Measurements from ENCODE around the gene NLRP9. TPM values are rescaled to one million over a fixed set of nuclear protein-coding genes. Genes with fewer than 3 reads are reported as not detected.

NLRP9 gene
- total RNA-seq, 2 experiments from 2014 or later = not detected

DNA sequence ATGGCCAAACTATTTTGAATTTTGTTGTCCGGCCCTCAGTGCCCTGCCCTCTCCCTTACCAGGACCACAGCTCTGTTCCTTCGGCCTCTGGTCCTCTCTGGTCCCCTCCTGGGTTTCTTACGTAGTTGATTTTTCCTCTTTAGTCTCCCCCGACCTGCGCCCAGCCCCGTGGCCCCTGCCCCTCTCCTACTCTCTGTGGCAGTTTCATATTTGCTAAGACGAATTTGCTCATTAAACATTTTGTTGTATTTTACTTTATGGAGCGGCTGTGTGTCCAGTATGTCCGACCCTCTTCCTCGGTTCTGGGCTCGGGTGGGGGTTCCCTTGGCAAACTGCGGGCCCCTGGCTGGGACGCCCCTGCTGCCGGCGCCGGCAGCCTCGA is 63.8 kb downstream of the NLRP9 start:
- H3K4me3 Mint-ChIP-seq = peak overlapping the region; percentile 96
- intact Hi-C loops (cut with micrococcal nuclease) = no loop called here
- peaks cover 54% of the 10 kb centered on the region for H3K4me1 Mint-ChIP-seq (ENCODE audit: low read depth)
- ChIA-PET CTCF (interaction anchor here (0.6 kb wide), 1 partner anchor 42 kb away, joined by 3 read pairs; no protein-coding TSS in a partner anchor), POLR2A (interaction anchor here (0.7 to 2.2 kb wide), 2 partner anchors 10 to 17 kb away, joined by 3 to 13 read pairs; no protein-coding TSS in a partner anchor)
- H3K27me3 Mint-ChIP-seq = no peaks in the 10 kb centered on the region
- DNase-seq (no peak), ATAC-seq (no peak)
- peak overlapping the region; percentile 79 for H3K27ac Mint-ChIP-seq
- no peaks in the 10 kb centered on the region for H3K9me3 Mint-ChIP-seq
- TF ChIP-seq, protein P1, sequence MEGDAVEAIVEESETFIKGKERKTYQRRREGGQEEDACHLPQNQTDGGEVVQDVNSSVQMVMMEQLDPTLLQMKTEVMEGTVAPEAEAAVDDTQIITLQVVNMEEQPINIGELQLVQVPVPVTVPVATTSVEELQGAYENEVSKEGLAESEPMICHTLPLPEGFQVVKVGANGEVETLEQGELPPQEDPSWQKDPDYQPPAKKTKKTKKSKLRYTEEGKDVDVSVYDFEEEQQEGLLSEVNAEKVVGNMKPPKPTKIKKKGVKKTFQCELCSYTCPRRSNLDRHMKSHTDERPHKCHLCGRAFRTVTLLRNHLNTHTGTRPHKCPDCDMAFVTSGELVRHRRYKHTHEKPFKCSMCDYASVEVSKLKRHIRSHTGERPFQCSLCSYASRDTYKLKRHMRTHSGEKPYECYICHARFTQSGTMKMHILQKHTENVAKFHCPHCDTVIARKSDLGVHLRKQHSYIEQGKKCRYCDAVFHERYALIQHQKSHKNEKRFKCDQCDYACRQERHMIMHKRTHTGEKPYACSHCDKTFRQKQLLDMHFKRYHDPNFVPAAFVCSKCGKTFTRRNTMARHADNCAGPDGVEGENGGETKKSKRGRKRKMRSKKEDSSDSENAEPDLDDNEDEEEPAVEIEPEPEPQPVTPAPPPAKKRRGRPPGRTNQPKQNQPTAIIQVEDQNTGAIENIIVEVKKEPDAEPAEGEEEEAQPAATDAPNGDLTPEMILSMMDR (IDR thresholded peaks at IDR 0.05) = no peak
- peaks cover 53% of the 10 kb centered on the region for H3K36me3 Mint-ChIP-seq (ENCODE audit: low read depth)

DNA sequence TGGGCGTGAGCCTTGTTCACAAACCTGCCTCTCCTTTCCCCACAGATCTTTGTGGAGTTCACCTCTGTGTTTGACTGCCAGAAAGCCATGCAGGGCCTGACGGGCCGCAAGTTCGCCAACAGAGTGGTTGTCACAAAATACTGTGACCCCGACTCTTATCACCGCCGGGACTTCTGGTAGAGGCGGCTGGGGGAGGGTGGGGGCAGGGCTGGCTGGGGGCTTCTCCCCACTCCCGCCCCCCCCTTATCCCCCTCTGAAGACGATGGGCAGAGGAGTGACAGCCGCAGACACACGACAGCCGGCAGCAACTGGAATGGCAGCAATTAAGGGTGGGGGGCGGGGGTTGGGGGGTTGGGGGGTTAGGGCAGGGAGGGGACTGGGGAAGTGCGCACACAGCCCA is 64.3 kb downstream of the NLRP9 start:
- Mint-ChIP-seq H3K36me3 (ENCODE audit: low read depth) (peaks cover 55% of the 10 kb centered on the region), H3K4me1 (ENCODE audit: low read depth) (peaks cover 49% of the 10 kb centered on the region), H3K27ac (peak overlapping the region; percentile 53), H3K9me3 (no peaks in the 10 kb centered on the region), H3K27me3 (no peaks in the 10 kb centered on the region), H3K4me3 (no peak overlapping the region)
- POLR2A ChIA-PET = interaction anchor here (2.2 kb wide), 1 partner anchor 17 kb away, joined by 13 read pairs; no protein-coding TSS in a partner anchor
- ATAC-seq (no peak), DNase-seq (no peak)
- intact Hi-C loops (cut with micrococcal nuclease) = no loop called here
- CTCF ChIA-PET = interaction anchor here (1.5 kb wide), 1 partner anchor 21 kb away, joined by 6 read pairs; no protein-coding TSS in a partner anchor
- TF ChIP-seq, protein P1 (IDR thresholded peaks at IDR 0.05) = no peak

DNA sequence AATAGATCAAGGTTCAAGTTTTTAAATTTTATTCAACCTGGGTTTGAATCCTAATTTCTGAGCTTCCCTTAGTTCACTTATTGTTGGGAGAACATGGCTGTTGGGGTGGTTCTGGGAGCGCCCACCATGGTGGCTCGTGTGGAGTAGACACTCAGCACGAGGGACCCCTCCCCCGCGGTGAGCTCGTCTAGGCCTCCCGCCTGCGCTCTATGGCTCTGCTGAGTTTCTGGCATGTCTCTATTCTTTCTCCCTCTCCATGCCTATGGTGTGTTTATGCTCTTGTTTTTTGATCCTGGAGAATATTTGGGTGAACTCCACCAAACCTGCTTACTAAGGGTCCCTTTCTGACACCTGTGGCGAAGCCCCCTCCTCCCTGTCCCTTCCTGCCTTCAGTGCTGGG is 64.7 kb downstream of the NLRP9 start:
- Mint-ChIP-seq H3K27me3 (no peaks in the 10 kb centered on the region), H3K4me1 (ENCODE audit: low read depth) (peaks cover 45% of the 10 kb centered on the region), H3K4me3 (no peak overlapping the region), H3K9me3 (no peaks in the 10 kb centered on the region), H3K36me3 (ENCODE audit: low read depth) (peaks cover 51% of the 10 kb centered on the region), H3K27ac (peak overlapping the region; percentile 53)
- TF ChIP-seq, protein P1 (IDR thresholded peaks at IDR 0.05) = no peak
- DNase-seq (no peak), ATAC-seq (no peak)
- ChIA-PET CTCF (interaction anchor here (0.6 to 2.2 kb wide), 3 partner anchors 17 to 491 kb away, joined by 3 to 8 read pairs (median 6); no protein-coding TSS in a partner anchor), POLR2A (interaction anchor here (0.7 to 2.2 kb wide), 3 partner anchors 10 to 16 kb away, joined by 3 to 13 read pairs (median 3); no protein-coding TSS in a partner anchor)
- intact Hi-C loops (cut with micrococcal nuclease) = no loop called here

DNA sequence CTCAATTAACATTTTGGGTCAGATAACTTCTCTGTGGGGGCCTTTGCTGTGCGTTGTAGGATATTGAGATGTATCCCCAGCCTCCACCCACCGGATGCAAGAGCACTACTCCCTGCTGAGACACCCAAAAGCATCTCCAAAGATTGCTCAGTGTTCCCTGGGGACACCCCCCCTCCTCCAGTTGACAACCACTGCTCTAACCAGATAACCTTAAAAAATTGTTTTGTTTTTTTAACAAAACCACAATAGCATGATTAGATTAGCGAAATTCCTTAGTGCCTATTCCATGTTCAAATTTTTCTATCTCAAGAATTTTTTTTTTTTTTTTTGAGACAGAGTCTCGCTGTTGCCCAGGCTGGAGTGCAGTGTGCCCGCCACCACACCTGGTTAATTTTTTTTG is 65.8 kb downstream of the NLRP9 start:
- peaks cover 37% of the 10 kb centered on the region for H3K4me1 Mint-ChIP-seq (ENCODE audit: low read depth)
- H3K4me3 Mint-ChIP-seq = no peak overlapping the region
- H3K9me3 Mint-ChIP-seq = no peaks in the 10 kb centered on the region
- no peaks in the 10 kb centered on the region for H3K27me3 Mint-ChIP-seq
- TF ChIP-seq, protein P1 (IDR thresholded peaks at IDR 0.05) = no peak
- DNase-seq = no peak
- no peak overlapping the region for H3K27ac Mint-ChIP-seq
- POLR2A ChIA-PET = interaction anchor here (0.7 to 7.5 kb wide), 3 partner anchors 9 to 26 kb away, joined by 4 to 57 read pairs (median 6); no protein-coding TSS in a partner anchor
- ATAC-seq = no peak
- CTCF ChIA-PET = interaction anchor here (1.2 to 2.2 kb wide), 4 partner anchors 10 to 31 kb away, joined by 3 to 8 read pairs (median 6); no protein-coding TSS in a partner anchor
- H3K36me3 Mint-ChIP-seq (ENCODE audit: low read depth) = peaks cover 50% of the 10 kb centered on the region
- intact Hi-C loops (cut with micrococcal nuclease) = no loop called here

DNA sequence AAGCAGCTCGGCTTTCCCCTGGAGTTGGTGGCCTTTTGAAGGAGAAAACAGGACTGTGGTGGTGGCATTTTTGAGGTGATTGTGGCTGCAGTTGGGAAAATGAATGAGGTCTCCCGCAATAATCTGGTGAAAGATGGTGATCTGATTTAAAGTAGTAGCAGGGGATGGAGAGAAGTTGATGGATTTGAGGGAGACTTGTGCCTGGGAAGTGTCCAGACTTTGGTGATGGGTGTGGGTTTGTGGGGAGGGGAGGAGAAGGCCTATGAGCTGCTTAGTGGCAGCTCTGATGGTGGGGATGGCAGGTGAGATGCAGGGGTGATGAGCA is 67.2 kb downstream of the NLRP9 start:
- Mint-ChIP-seq H3K36me3 (ENCODE audit: low read depth) (peaks cover 53% of the 10 kb centered on the region), H3K27ac (peak overlapping the region; percentile 34), H3K9me3 (no peaks in the 10 kb centered on the region), H3K4me3 (no peak overlapping the region), H3K4me1 (ENCODE audit: low read depth) (peaks cover 29% of the 10 kb centered on the region), H3K27me3 (no peaks in the 10 kb centered on the region)
- DNase-seq = no peak
- TF ChIP-seq, protein P1 (IDR thresholded peaks at IDR 0.05) = no peak
- CTCF ChIA-PET = interaction anchor here (0.7 to 2.2 kb wide), 7 partner anchors 8 to 203 kb away, joined by 3 to 8 read pairs (median 3); partner anchors contain the start of gene CCDC106
- intact Hi-C loops (cut with micrococcal nuclease) = no loop called here
- POLR2A ChIA-PET = interaction anchor here (0.6 to 7.5 kb wide), 4 partner anchors 8 to 1628 kb away, joined by 3 to 57 read pairs (median 5); no protein-coding TSS in a partner anchor
- ATAC-seq = no peak

All from activated CD8-positive, alpha-beta T cell treated with anti-CD3 and anti-CD28 coated beads for 36 hours (primary cell).